ENCODE measurements around the gene CCDC28B.

GRCh38 chr1:32201011-32201855 is 838 bp downstream of the CCDC28B start:
- no peak for TF ChIP-seq CTCF (IDR thresholded peaks at IDR 0.05)
- TF ChIP-seq, protein P1, sequence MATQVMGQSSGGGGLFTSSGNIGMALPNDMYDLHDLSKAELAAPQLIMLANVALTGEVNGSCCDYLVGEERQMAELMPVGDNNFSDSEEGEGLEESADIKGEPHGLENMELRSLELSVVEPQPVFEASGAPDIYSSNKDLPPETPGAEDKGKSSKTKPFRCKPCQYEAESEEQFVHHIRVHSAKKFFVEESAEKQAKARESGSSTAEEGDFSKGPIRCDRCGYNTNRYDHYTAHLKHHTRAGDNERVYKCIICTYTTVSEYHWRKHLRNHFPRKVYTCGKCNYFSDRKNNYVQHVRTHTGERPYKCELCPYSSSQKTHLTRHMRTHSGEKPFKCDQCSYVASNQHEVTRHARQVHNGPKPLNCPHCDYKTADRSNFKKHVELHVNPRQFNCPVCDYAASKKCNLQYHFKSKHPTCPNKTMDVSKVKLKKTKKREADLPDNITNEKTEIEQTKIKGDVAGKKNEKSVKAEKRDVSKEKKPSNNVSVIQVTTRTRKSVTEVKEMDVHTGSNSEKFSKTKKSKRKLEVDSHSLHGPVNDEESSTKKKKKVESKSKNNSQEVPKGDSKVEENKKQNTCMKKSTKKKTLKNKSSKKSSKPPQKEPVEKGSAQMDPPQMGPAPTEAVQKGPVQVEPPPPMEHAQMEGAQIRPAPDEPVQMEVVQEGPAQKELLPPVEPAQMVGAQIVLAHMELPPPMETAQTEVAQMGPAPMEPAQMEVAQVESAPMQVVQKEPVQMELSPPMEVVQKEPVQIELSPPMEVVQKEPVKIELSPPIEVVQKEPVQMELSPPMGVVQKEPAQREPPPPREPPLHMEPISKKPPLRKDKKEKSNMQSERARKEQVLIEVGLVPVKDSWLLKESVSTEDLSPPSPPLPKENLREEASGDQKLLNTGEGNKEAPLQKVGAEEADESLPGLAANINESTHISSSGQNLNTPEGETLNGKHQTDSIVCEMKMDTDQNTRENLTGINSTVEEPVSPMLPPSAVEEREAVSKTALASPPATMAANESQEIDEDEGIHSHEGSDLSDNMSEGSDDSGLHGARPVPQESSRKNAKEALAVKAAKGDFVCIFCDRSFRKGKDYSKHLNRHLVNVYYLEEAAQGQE (IDR thresholded peaks at IDR 0.05; ENCODE audit: insufficient read depth in 1 of 2, low read depth in 2 of 2, low read length in 1 of 2) = no peak
- TF ChIP-seq SIN3A (IDR thresholded peaks at IDR 0.05; ENCODE audit: borderline replicate concordance, insufficient read depth, low read depth, low read length) = no peak
- TF ChIP-seq POLR2AphosphoS5 (IDR thresholded peaks at IDR 0.05; ENCODE audit: low read depth, low read length) = no peak; the same call in 1 of the 2 replicates
- TF ChIP-seq TCF7L2 (IDR thresholded peaks at IDR 0.05; ENCODE audit: low read depth, low read length) = no peak
